DND-41 (cell line): ENCODE data around the gene CSNK1G3.

ENCODE experiments used
- ATAC-seq: fragments of 200-7000 bp; cut with Tn5 transposase; 3 replicates; pipeline ENCODE4 v1.9.1; 2021; ENCODE audit warnings: low read depth; ENCODE audit not compliant: insufficient read depth
- DNase-seq: peaks from one replicate; pipeline ENCODE4 v3.0.0-alpha.2; 2020
- H2AFZ ChIP-seq: 2 replicates; pipeline ENCODE4 v1.6.0; 2012; ENCODE audit warnings: low read depth, low read length
- H3K27ac ChIP-seq: 2 replicates; pipeline ENCODE4 v1.5.1; 2012; ENCODE audit warnings: low read length, inconsistent platforms
- H3K27me3 ChIP-seq: fragments of 200-600 bp; sonication (generic); 2 replicates; pipeline ENCODE4 v1.6.0; 2012; ENCODE audit warnings: low read length, mild to moderate bottlenecking, inconsistent platforms; ENCODE audit not compliant: insufficient read depth, poor library complexity
- H3K36me3 ChIP-seq: 2 replicates; pipeline ENCODE4 v1.5.1; 2012; ENCODE audit warnings: low read length, inconsistent platforms; ENCODE audit not compliant: insufficient read depth
- H3K4me1 ChIP-seq: 2 replicates; pipeline ENCODE4 v1.5.1; 2012; ENCODE audit warnings: mild to moderate bottlenecking, low read length; ENCODE audit not compliant: insufficient read depth
- H3K4me2 ChIP-seq: 2 replicates; pipeline ENCODE4 v1.6.0; 2012; ENCODE audit warnings: mild to moderate bottlenecking, moderate library complexity, low read length, inconsistent platforms; ENCODE audit not compliant: insufficient read depth
- H3K4me3 ChIP-seq, 2 experiments: fragments of 200-600 bp in 1 of 2; shearing (Covaris generic) in 1 of 2; 2 replicates each; pipeline ENCODE4 v1.5.1; 2012 to 2016; ENCODE audit warnings: inconsistent platforms in 2 of 2, low read length in 2 of 2, mild to moderate bottlenecking in 2 of 2, low read depth in 1 of 2, moderate library complexity in 1 of 2
- H3K79me2 ChIP-seq: 2 replicates; pipeline ENCODE4 v1.6.0; 2012; ENCODE audit warnings: low read length, inconsistent platforms; ENCODE audit not compliant: insufficient read depth
- H3K9ac ChIP-seq: 2 replicates; pipeline ENCODE4 v1.6.0; 2012; ENCODE audit warnings: low read depth, mild to moderate bottlenecking, inconsistent platforms, low read length, moderate library complexity
- H3K9me3 ChIP-seq: 2 replicates; pipeline ENCODE4 v1.5.1; 2012; ENCODE audit warnings: low read length, moderate library complexity, mild to moderate bottlenecking, inconsistent platforms; ENCODE audit not compliant: insufficient read depth, severe bottlenecking
- H4K20me1 ChIP-seq: 2 replicates; pipeline ENCODE4 v1.6.0; 2012; ENCODE audit warnings: low read length; ENCODE audit not compliant: insufficient read depth
- EZH2 ChIP-seq: IDR thresholded peaks from 3 replicates; pipeline ENCODE4 v1.6.1; 2012; ENCODE audit warnings: borderline replicate concordance, low read depth, mild to moderate bottlenecking, moderate library complexity, low read length, inconsistent platforms; ENCODE audit not compliant: severe bottlenecking
- TF ChIP-seq, protein P1 (sequence below): IDR thresholded peaks from 2 replicates; pipeline ENCODE4 v1.5.1; 2012; ENCODE audit warnings: borderline replicate concordance, low read length, moderate library complexity, mild to moderate bottlenecking; ENCODE audit not compliant: poor library complexity, severe bottlenecking; ENCODE audit errors: extremely low read depth

The CSNK1G3 gene

DNA sequence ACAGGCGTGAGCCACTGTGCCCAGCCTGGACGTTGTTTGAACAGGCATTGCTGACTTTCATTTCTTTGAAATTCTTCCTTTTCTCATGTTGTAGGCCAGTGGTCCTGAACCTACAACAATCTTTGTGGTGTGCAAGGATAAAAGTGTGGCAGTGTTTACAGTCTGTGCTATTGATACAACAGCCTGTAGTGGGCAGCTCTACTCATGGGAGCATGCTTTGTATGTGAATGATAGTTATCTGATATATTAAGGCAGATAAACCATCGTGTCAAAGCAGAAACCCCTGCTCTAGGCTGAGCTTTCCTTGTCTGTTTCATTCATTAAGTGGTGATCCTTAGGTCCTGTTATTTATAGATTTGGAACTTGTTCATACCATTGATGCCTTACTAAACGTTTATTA lies 42.6 kb downstream of the CSNK1G3 start:
- Histone ChIP-seq H3K36me3 (no peaks in the 10 kb centered on the region), H3K27ac (no peak overlapping the region), H3K4me2 (no peak overlapping the region), H3K27me3 (no peaks in the 10 kb centered on the region), H3K4me3 (no peak overlapping the region), H3K4me1 (no peaks in the 10 kb centered on the region), H4K20me1 (no peaks in the 10 kb centered on the region), H3K9ac (no peak overlapping the region), H3K9me3 (no peaks in the 10 kb centered on the region), H2AFZ (no peak overlapping the region), H3K79me2 (no peaks in the 10 kb centered on the region)
- ATAC-seq: no peak
- no peak for DNase-seq
- TF ChIP-seq EZH2: no peak
- TF ChIP-seq, protein P1, sequence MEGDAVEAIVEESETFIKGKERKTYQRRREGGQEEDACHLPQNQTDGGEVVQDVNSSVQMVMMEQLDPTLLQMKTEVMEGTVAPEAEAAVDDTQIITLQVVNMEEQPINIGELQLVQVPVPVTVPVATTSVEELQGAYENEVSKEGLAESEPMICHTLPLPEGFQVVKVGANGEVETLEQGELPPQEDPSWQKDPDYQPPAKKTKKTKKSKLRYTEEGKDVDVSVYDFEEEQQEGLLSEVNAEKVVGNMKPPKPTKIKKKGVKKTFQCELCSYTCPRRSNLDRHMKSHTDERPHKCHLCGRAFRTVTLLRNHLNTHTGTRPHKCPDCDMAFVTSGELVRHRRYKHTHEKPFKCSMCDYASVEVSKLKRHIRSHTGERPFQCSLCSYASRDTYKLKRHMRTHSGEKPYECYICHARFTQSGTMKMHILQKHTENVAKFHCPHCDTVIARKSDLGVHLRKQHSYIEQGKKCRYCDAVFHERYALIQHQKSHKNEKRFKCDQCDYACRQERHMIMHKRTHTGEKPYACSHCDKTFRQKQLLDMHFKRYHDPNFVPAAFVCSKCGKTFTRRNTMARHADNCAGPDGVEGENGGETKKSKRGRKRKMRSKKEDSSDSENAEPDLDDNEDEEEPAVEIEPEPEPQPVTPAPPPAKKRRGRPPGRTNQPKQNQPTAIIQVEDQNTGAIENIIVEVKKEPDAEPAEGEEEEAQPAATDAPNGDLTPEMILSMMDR: no peak

GRCh38 chr5:123557907-123558306 lies 45.9 kb downstream of the CSNK1G3 start:
- H3K4me1 ChIP-seq: no peaks in the 10 kb centered on the region
- ATAC-seq (no peak), DNase-seq (no peak)
- H4K20me1 ChIP-seq: no peaks in the 10 kb centered on the region
- H3K9me3 ChIP-seq: no peaks in the 10 kb centered on the region
- H3K79me2 ChIP-seq: no peaks in the 10 kb centered on the region
- no peak overlapping the region for H3K9ac ChIP-seq
- H3K4me3 ChIP-seq: no peak overlapping the region
- no peak overlapping the region for H3K4me2 ChIP-seq
- H3K27ac ChIP-seq: no peak overlapping the region
- no peaks in the 10 kb centered on the region for H3K36me3 ChIP-seq
- no peaks in the 10 kb centered on the region for H3K27me3 ChIP-seq
- H2AFZ ChIP-seq: no peak overlapping the region
- no peak for TF ChIP-seq EZH2
- TF ChIP-seq, protein P1: no peak

- no peak for ATAC-seq
Measured at GRCh38 chr5:123558762-123559433, 46.9 kb downstream of the CSNK1G3 start.

More at GRCh38 chr5:123558762-123559433, 46.9 kb downstream of the CSNK1G3 start:
- H3K79me2 ChIP-seq: no peaks in the 10 kb centered on the region
- TF ChIP-seq, protein P1: no peak
- no peak for TF ChIP-seq EZH2
- H3K4me1 ChIP-seq: no peaks in the 10 kb centered on the region
- no peak overlapping the region for H2AFZ ChIP-seq
- no peaks in the 10 kb centered on the region for H3K27me3 ChIP-seq
- no peak overlapping the region for H3K4me2 ChIP-seq
- no peaks in the 10 kb centered on the region for H3K9me3 ChIP-seq
- H3K36me3 ChIP-seq: no peaks in the 10 kb centered on the region
- no peak overlapping the region for H3K27ac ChIP-seq
- no peaks in the 10 kb centered on the region for H4K20me1 ChIP-seq
- no peak overlapping the region for H3K9ac ChIP-seq
- no peak overlapping the region for H3K4me3 ChIP-seq
- DNase-seq: no peak
